IPS-20b (cell line): ENCODE data around the gene WDPCP.
"Not testable (repeated sequence)": the region's sequence is repeated elsewhere in the genome, so short reads cannot be mapped to it uniquely, and the experiment has no call there.

Experiments used
- H3K27ac ChIP-seq: one replicate; pipeline ENCODE4 v1.5.1; 2013; ENCODE audit warnings: low read length
- H3K27me3 ChIP-seq: 2 replicates; pipeline ENCODE4 v1.6.1; 2013; ENCODE audit warnings: mild to moderate bottlenecking, low read length, inconsistent platforms; ENCODE audit not compliant: insufficient read depth
- H3K36me3 ChIP-seq: 2 replicates; pipeline ENCODE4 v1.6.1; 2013; ENCODE audit warnings: low read depth, mild to moderate bottlenecking, inconsistent platforms, low read length, moderate library complexity; ENCODE audit not compliant: insufficient read depth
- H3K4me1 ChIP-seq: 2 replicates; pipeline ENCODE4 v1.6.1; 2013; ENCODE audit warnings: mild to moderate bottlenecking, control low read depth, inconsistent platforms, low read length, moderate library complexity; ENCODE audit not compliant: insufficient read depth
- H3K4me3 ChIP-seq: 2 replicates; pipeline ENCODE4 v1.5.1; 2013; ENCODE audit warnings: mild to moderate bottlenecking, low read length, inconsistent platforms
- H3K9ac ChIP-seq: 2 replicates; pipeline ENCODE4 v1.6.1; 2013; ENCODE audit warnings: low read depth, mild to moderate bottlenecking, inconsistent platforms, low read length, moderate library complexity
- H3K9me3 ChIP-seq: 2 replicates; pipeline ENCODE4 v1.6.1; 2013; ENCODE audit warnings: mild to moderate bottlenecking, low read depth, low read length, inconsistent platforms; ENCODE audit not compliant: insufficient read depth

WDPCP gene

DNA sequence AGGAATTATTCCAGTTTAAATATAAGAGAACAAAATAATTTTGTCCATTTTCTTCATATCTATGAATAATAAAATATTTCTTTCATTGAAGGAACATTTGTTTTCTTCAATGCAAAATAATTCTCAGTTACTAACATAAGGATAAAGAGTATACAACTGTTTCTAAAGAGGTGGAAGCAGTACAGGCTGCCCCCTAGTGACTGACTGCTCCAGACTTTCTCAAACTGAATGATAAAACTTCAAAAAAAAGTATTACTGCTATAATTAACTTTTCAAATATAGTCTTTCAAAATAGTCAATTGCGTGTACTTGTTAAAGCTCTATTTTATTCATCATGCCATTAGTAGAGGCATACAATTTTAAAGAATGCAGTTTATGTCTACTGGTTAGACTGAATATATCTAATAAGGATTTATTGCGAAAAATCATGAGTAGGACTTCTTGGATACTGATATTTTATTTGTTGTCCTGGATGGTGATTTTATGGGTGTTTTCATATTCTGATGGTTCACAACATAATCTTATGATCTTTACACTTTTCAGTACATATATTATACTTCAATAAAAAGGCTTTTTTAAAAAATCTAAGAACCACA is 100.1 kb downstream of the WDPCP start:
- H3K36me3 ChIP-seq: no peaks in the 10 kb centered on the region
- H3K9me3 ChIP-seq: no peaks in the 10 kb centered on the region
- peaks cover 7% of the 10 kb centered on the region; the same call in 1 of the 2 replicates for H3K4me1 ChIP-seq

DNA sequence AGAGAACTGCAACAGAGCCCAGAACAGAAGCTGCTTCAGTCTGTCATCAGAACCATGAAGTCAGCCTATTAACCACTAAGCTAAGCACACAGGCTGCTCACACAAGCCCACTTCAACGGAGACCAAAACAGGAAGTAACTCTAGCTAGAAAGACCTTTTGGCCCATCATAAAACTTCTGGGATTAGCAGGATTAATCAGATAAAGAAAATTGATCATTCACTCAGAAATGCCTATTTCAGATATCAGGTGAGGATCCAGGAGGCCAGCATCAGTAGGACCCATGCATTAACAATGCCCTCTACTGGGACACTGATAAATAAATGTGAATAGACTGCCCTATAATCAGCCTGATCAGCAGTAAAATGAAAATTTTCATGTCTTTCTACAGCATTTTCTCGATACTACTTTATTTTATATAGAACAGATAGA is 101.4 kb downstream of the WDPCP start:
- no peak overlapping the region for H3K27ac ChIP-seq
- no peaks in the 10 kb centered on the region for H3K36me3 ChIP-seq
- H3K9ac ChIP-seq: no peak overlapping the region
- no peaks in the 10 kb centered on the region for H3K27me3 ChIP-seq
- peaks cover 7% of the 10 kb centered on the region; the same call in 1 of the 2 replicates for H3K4me1 ChIP-seq
- H3K4me3 ChIP-seq: no peak overlapping the region
- H3K9me3 ChIP-seq: no peaks in the 10 kb centered on the region

More for the DNA sequence above, 100.1 kb downstream of the WDPCP start:
- Histone ChIP-seq H3K9ac (no peak overlapping the region), H3K27ac (no peak overlapping the region), H3K4me3 (no peak overlapping the region), H3K27me3 (no peaks in the 10 kb centered on the region)

DNA sequence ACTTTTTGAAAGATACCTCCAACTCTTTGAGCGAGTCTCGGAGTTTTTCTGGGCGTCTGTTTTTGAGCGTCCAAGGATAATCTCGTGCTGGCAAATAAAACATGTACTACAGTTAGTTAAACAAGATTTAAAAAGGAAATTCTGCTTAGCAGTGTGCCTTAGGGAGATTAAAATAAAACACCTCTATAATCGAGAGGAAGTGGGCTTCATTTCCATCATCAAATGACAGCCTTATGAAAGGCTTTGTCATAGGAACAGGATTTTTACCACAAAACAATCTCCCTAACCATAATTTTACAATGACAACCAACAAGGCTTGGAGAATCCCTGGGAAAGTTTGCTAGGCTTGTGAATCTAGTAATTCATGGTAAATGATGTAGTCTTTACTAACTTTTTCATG is 103.4 kb downstream of the WDPCP start:
- H3K4me1 ChIP-seq: peaks cover 7% of the 10 kb centered on the region; the same call in 1 of the 2 replicates
- no peaks in the 10 kb centered on the region for H3K36me3 ChIP-seq
- no peaks in the 10 kb centered on the region for H3K27me3 ChIP-seq
- H3K9me3 ChIP-seq: no peaks in the 10 kb centered on the region
- no peak overlapping the region for H3K4me3 ChIP-seq
- no peak overlapping the region for H3K27ac ChIP-seq
- H3K9ac ChIP-seq: no peak overlapping the region; the same call in 1 of the 2 replicates

- Histone ChIP-seq H3K4me3 (no peak overlapping the region), H3K9ac (no peak overlapping the region; the same call in 1 of the 2 replicates), H3K9me3 (no peaks in the 10 kb centered on the region), H3K27ac (no peak overlapping the region), H3K4me1 (peaks cover 7% of the 10 kb centered on the region; the same call in 1 of the 2 replicates), H3K27me3 (no peaks in the 10 kb centered on the region), H3K36me3 (no peaks in the 10 kb centered on the region)
Measured at GRCh38 chr2:63484481-63484880, 103.8 kb downstream of the WDPCP start.

DNA sequence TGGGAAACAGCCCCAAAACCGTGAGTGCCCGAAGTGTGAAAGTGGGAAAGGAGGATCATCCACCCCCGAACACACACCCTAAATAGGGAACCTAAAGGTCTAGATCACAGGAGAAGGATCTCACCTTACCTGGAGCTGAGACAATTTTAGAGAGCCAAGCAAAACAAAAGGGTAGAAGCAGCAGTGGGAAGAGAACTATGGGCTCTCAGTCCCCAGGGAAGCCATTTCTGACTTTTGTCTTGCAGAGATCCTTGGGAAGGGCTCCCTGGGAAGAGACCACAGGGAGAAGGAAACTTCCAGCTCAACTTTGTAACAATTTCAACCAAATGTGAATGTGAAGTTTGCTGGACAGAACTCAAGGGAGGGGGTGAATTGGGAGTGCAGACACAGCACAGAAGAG is 110.6 kb downstream of the WDPCP start:
- peaks cover 10% of the 10 kb centered on the region; the same call in 1 of the 2 replicates for H3K4me1 ChIP-seq
- H3K9me3 ChIP-seq: no peaks in the 10 kb centered on the region
- H3K4me3 ChIP-seq: no peak overlapping the region
- H3K27ac ChIP-seq: no peak overlapping the region
- H3K27me3 ChIP-seq: no peaks in the 10 kb centered on the region
- H3K36me3 ChIP-seq: no peaks in the 10 kb centered on the region
- no peak overlapping the region for H3K9ac ChIP-seq

GRCh38 chr2:63469313-63469712 is 119.0 kb downstream of the WDPCP start:
- H3K4me3 ChIP-seq, H3K9me3 ChIP-seq, H3K4me1 ChIP-seq, H3K9ac ChIP-seq, H3K27me3 ChIP-seq, H3K27ac ChIP-seq, H3K36me3 ChIP-seq: not testable (repeated sequence)

GRCh38 chr2:63465633-63466032 is 122.6 kb downstream of the WDPCP start:
- no peaks in the 10 kb centered on the region for H3K27me3 ChIP-seq
- H3K9ac ChIP-seq: no peak overlapping the region
- peaks cover 4% of the 10 kb centered on the region; the same call in 1 of the 2 replicates for H3K9me3 ChIP-seq
- no peak overlapping the region for H3K4me3 ChIP-seq
- no peak overlapping the region for H3K27ac ChIP-seq
- H3K4me1 ChIP-seq: no peaks in the 10 kb centered on the region
- H3K36me3 ChIP-seq: peaks cover 23% of the 10 kb centered on the region; the same call in 1 of the 2 replicates

GRCh38 chr2:63463142-63463541 is 125.1 kb downstream of the WDPCP start:
- no peak overlapping the region for H3K4me3 ChIP-seq
- no peaks in the 10 kb centered on the region for H3K27me3 ChIP-seq
- no peaks in the 10 kb centered on the region for H3K4me1 ChIP-seq
- H3K27ac ChIP-seq: no peak overlapping the region
- H3K9ac ChIP-seq: no peak overlapping the region
- peaks cover 23% of the 10 kb centered on the region; the same call in 1 of the 2 replicates for H3K36me3 ChIP-seq
- H3K9me3 ChIP-seq: no peaks in the 10 kb centered on the region

- no peak overlapping the region for H3K4me3 ChIP-seq
- no peaks in the 10 kb centered on the region for H3K9me3 ChIP-seq
- H3K4me1 ChIP-seq: no peaks in the 10 kb centered on the region
- H3K36me3 ChIP-seq: no peaks in the 10 kb centered on the region
- no peak overlapping the region for H3K9ac ChIP-seq
- H3K27ac ChIP-seq: no peak overlapping the region
- no peaks in the 10 kb centered on the region for H3K27me3 ChIP-seq
Measured at GRCh38 chr2:63446658-63447057, 141.6 kb downstream of the WDPCP start.

- Histone ChIP-seq H3K9ac (no peak overlapping the region), H3K27ac (no peak overlapping the region), H3K27me3 (no peaks in the 10 kb centered on the region), H3K4me3 (no peak overlapping the region), H3K36me3 (no peaks in the 10 kb centered on the region), H3K4me1 (peaks cover 3% of the 10 kb centered on the region; the same call in 1 of the 2 replicates), H3K9me3 (no peaks in the 10 kb centered on the region)
Measured at GRCh38 chr2:63444565-63445288, 143.6 kb downstream of the WDPCP start.

DNA sequence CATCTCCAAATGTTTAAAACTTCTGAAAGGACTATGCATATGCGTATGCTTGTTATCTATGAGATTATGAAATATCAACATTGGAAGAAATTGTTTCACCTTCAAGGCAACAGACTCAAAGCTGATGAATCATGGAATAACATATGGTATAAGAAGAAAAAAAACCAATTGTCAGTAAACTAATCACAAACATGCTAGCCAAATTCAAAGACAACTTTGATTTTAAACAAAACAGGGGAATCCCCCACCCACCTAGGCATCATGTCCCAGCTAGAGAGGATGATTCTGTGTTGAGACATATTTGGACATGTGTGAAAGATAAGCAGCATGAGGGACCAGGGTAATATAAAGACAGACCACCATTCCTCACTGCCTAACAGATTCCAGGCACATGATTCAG is 147.7 kb downstream of the WDPCP start:
- Histone ChIP-seq H3K4me1 (peaks cover 4% of the 10 kb centered on the region; the same call in 1 of the 2 replicates), H3K9me3 (no peaks in the 10 kb centered on the region), H3K27ac (no peak overlapping the region), H3K9ac (no peak overlapping the region), H3K36me3 (no peaks in the 10 kb centered on the region; the same call in 1 of the 2 replicates), H3K4me3 (no peak overlapping the region), H3K27me3 (no peaks in the 10 kb centered on the region)

GRCh38 chr2:63438181-63438580 is 150.1 kb downstream of the WDPCP start:
- no peaks in the 10 kb centered on the region for H3K9me3 ChIP-seq

More at GRCh38 chr2:63438181-63438580, 150.1 kb downstream of the WDPCP start:
- Histone ChIP-seq H3K9ac (no peak overlapping the region), H3K36me3 (no peaks in the 10 kb centered on the region; the same call in 1 of the 2 replicates), H3K4me1 (peaks cover 4% of the 10 kb centered on the region; the same call in 1 of the 2 replicates), H3K4me3 (no peak overlapping the region), H3K27ac (no peak overlapping the region), H3K27me3 (no peaks in the 10 kb centered on the region)
